Panc1 (cell line): ENCODE measurements around the gene TOX3. TPM values are rescaled to one million over a fixed set of nuclear protein-coding genes. Genes with fewer than 3 reads are reported as not detected.

Source experiments
- ATAC-seq: fragments of 200-7000 bp; cut with Tn5 transposase; 2 replicates; pipeline ENCODE4 v1.9.1; 2020; ENCODE audit warnings: mild to moderate bottlenecking, moderate library complexity
- BruUV-seq: library from RNA; stranded (reverse); fragments of 400-500 nt; replicated peaks from 2 replicates; lab custom pipeline; 2021; lab: Mats Ljungman, UMichigan
- CTCF ChIA-PET: fragments of 300-600 bp; sonication (Branson Sonifier 250); formaldehyde crosslinking; loops from one replicate; lab custom pipeline; 2022; ENCODE audit warnings: antibody characterized with exemption; lab: Charles Lee
- POLR2A ChIA-PET: fragments of 300-600 bp; sonication (Branson Sonifier 250); formaldehyde crosslinking; loops from one replicate; lab custom pipeline; 2022; ENCODE audit warnings: antibody characterized with exemption; lab: Charles Lee
- DNase-seq: peaks from one replicate; pipeline ENCODE4 v3.0.0-alpha.2; 2010; ENCODE audit warnings: low read depth, low spot score
- H3K27ac ChIP-seq: 2 replicates; pipeline ENCODE4 v1.5.1; 2011; ENCODE audit warnings: mild to moderate bottlenecking, low read length, inconsistent platforms
- H3K27me3 ChIP-seq: fragments of 200-500 bp; sonication (Bioruptor generic); 2 replicates; pipeline ENCODE4 v1.6.0; 2014; ENCODE audit warnings: low read length, inconsistent platforms; ENCODE audit not compliant: control insufficient read depth, insufficient read depth
- H3K36me3 ChIP-seq: fragments of 200-500 bp; sonication (Bioruptor generic); 2 replicates; pipeline ENCODE4 v1.5.1; 2014; ENCODE audit warnings: inconsistent platforms, mild to moderate bottlenecking, low read length, moderate library complexity; ENCODE audit not compliant: control insufficient read depth, insufficient read depth
- H3K4me1 ChIP-seq: 2 replicates; pipeline ENCODE4 v1.5.1; 2011; ENCODE audit warnings: inconsistent platforms, mild to moderate bottlenecking, low read length, moderate library complexity; ENCODE audit not compliant: control insufficient read depth, insufficient read depth
- H3K4me3 ChIP-seq, 2 experiments: 2 replicates each; pipeline ENCODE4 v1.5.1; 2011 to 2012; ENCODE audit warnings: low read depth in 2 of 2, low read length in 2 of 2, mild to moderate bottlenecking in 2 of 2, inconsistent platforms in 1 of 2, moderate library complexity in 1 of 2
- H3K9me3 ChIP-seq: fragments of 200-500 bp; sonication (Bioruptor generic); 2 replicates; pipeline ENCODE4 v1.5.1; 2014; ENCODE audit warnings: low read depth, mild to moderate bottlenecking, inconsistent platforms, low read length, moderate library complexity; ENCODE audit not compliant: control insufficient read depth, insufficient read depth
- CTCF ChIP-seq: fragments of 450-650 bp; IDR thresholded peaks from 2 replicates; pipeline ENCODE4 v1.5.1; 2017; ENCODE audit warnings: mild to moderate bottlenecking
- POLR2AphosphoS5 ChIP-seq: IDR thresholded peaks from 2 replicates; pipeline ENCODE4 v1.6.1; 2012; ENCODE audit warnings: mild to moderate bottlenecking, low read depth, low read length, moderate library complexity
- REST ChIP-seq, 2 experiments: IDR thresholded peaks; 2 replicates each; pipeline ENCODE4 v1.6.1; 2011 to 2012; ENCODE audit warnings: low read depth in 2 of 2, control low read depth in 1 of 2, low read length in 1 of 2, mild to moderate bottlenecking in 1 of 2, moderate library complexity in 1 of 2; ENCODE audit not compliant: insufficient read depth in 1 of 2
- SIN3A ChIP-seq: IDR thresholded peaks from 2 replicates; pipeline ENCODE4 v1.6.1; 2012; ENCODE audit warnings: low read depth, mild to moderate bottlenecking, low read length, moderate library complexity, borderline replicate concordance; ENCODE audit not compliant: insufficient read depth
- TCF7L2 ChIP-seq: IDR thresholded peaks from 2 replicates; pipeline ENCODE4 v1.6.1; 2011; ENCODE audit warnings: mild to moderate bottlenecking, low read depth, low read length, inconsistent platforms
- in situ Hi-C: cut with HindIII; loops from 2 replicates; pipeline ENCODE4 v1.10.0; 2016; ENCODE audit warnings: low sequenced_read_pairs, low pct_unique_long_range_greater_than_20kb
- intact Hi-C: fragments of 100-400 bp; cut with micrococcal nuclease; formaldehyde crosslinking; loops from one replicate; pipeline ENCODE4 v1.10.0; 2022; ENCODE audit not compliant: unreplicated experiment
- total RNA-seq: library from RNA; stranded (reverse); gene quantifications from one replicate; pipeline ENCODE4 v1.2.1, GENCODE V29; 2021; ENCODE audit not compliant: unreplicated experiment

Gene TOX3
- total RNA-seq, 1 experiment from 2014 or later = 3.4 TPM

DNA sequence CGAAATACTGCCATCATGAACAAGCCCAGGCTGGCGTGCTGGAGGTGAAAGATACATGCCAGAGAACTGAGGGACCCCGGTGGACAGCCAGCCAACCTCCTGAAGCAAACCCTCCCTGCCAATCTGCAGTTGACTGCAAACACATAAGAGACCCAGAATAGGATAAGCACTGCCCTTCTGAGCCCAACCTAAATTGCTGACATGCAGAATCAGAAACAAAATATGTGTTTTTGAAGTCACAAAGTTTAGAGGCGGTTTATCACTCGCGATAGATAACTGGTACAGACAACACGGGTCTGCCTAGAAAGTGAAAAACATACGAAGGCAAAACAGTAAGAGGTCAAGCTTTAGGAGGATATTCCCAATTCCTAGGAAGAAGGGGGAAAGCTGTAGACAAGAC is 14.6 kb downstream of the TOX3 start:
- ChIA-PET CTCF (no interaction called here), POLR2A (no interaction called here)
- BruUV-seq = no TSS peak
- H3K9me3 ChIP-seq = no peaks in the 10 kb centered on the region
- in situ Hi-C loops = no loop called here
- no peak for DNase-seq
- intact Hi-C loops = no loop called here
- TF ChIP-seq SIN3A (no peak), POLR2AphosphoS5 (no peak), CTCF (no peak), TCF7L2 (no peak), REST (IDR thresholded peaks at IDR 0.05; ENCODE audit: insufficient read depth in 1 of 2, low read depth in 2 of 2, low read length in 1 of 2) (no peak)
- H3K27ac ChIP-seq = no peak overlapping the region
- H3K36me3 ChIP-seq = no peaks in the 10 kb centered on the region
- H3K4me1 ChIP-seq = no peaks in the 10 kb centered on the region
- H3K27me3 ChIP-seq = no peaks in the 10 kb centered on the region
- ATAC-seq = no peak
- H3K4me3 ChIP-seq = no peak overlapping the region

- TF ChIP-seq CTCF (no peak), POLR2AphosphoS5 (no peak), TCF7L2 (no peak), REST (IDR thresholded peaks at IDR 0.05; ENCODE audit: insufficient read depth in 1 of 2, low read depth in 2 of 2, low read length in 1 of 2) (no peak), SIN3A (no peak)
- Histone ChIP-seq H3K27me3 (no peaks in the 10 kb centered on the region), H3K4me1 (no peaks in the 10 kb centered on the region), H3K4me3 (no peak overlapping the region), H3K27ac (no peak overlapping the region), H3K9me3 (no peaks in the 10 kb centered on the region), H3K36me3 (no peaks in the 10 kb centered on the region)
- POLR2A ChIA-PET = no interaction called here
- in situ Hi-C loops = no loop called here
- DNase-seq (no peak), ATAC-seq (no peak)
- CTCF ChIA-PET = no interaction called here
- BruUV-seq = no TSS peak
- intact Hi-C loops = no loop called here
Observed at GRCh38 chr16:52529226-52529625, 17.7 kb downstream of the TOX3 start.
